HepG2 (cell line): ENCODE data around the gene TKFC. TPM values are rescaled to one million over a fixed set of nuclear protein-coding genes. Genes with fewer than 3 reads are reported as not detected.
A peak's percentile ranks its signal among the peaks of the same experiment; 100 is the strongest.

Experiments
- BCL6 ChIP-seq: IDR thresholded peaks from 2 replicates; pipeline ENCODE4 v1.6.1; 2016; ENCODE audit warnings: missing genetic modification reagents, missing compliant biosample characterization
- MAZ ChIP-seq, 2 experiments: sonication (generic) in 1 of 2; formaldehyde crosslinking in 1 of 2; IDR thresholded peaks; 2 replicates each; pipeline versions ENCODE4 v1.5.0 to v1.6.1; 2012 to 2020; ENCODE audit warnings: low read depth in 2 of 2, mild to moderate bottlenecking in 2 of 2, borderline replicate concordance in 1 of 2, improper control_type of control experiment in 1 of 2, low read length in 1 of 2, missing genetic modification reagents in 1 of 2, moderate library complexity in 1 of 2
- RBM39 ChIP-seq: fragments of 200-400 bp; formaldehyde crosslinking; IDR thresholded peaks from one replicate; pipeline ENCODE4 v1.6.1; 2018; ENCODE audit warnings: antibody characterized with exemption, mild to moderate bottlenecking, low read depth, low read length; ENCODE audit not compliant: poor library complexity, severe bottlenecking
- RFXAP ChIP-seq: sonication (generic); formaldehyde crosslinking; IDR thresholded peaks from 2 replicates; pipeline ENCODE4 v1.4.0; 2020; ENCODE audit warnings: missing genetic modification reagents, borderline replicate concordance
- ZFX ChIP-seq: sonication (generic); formaldehyde crosslinking; IDR thresholded peaks from 2 replicates; pipeline ENCODE4 v1.4.0; 2020; ENCODE audit warnings: mild to moderate bottlenecking, low read depth, missing genetic modification reagents, moderate library complexity
- ZNF264 ChIP-seq: sonication (generic); formaldehyde crosslinking; IDR thresholded peaks from 2 replicates; pipeline ENCODE4 v1.4.0; 2020; ENCODE audit warnings: missing genetic modification reagents
- ZNF33A ChIP-seq: sonication (generic); formaldehyde crosslinking; IDR thresholded peaks from 2 replicates; pipeline ENCODE4 v1.5.1; 2020; ENCODE audit warnings: missing genetic modification reagents, mild to moderate bottlenecking, moderate library complexity, borderline replicate concordance
- polyA plus RNA-seq, 8 experiments: library from polyadenylated mRNA; depleted of rRNA in 3 of 8; stranded (reverse) in 7 of 8; unstranded in 1 of 8; fragments of >200 nt; fragmentation: Illumina TruSeq in 4 of 8; extraction: Trizol in 4 of 8; gene quantifications; 2 replicates each; pipeline versions ENCODE4 v1.2.1 to v1.2.3, GENCODE V29; 2011 to 2016; ENCODE audit warnings: low read depth in 4 of 8, missing spikeins in 1 of 8, mixed read lengths in 1 of 8; ENCODE audit not compliant: insufficient read depth in 1 of 8
- total RNA-seq, 5 experiments: library from RNA; depleted of rRNA; stranded (reverse); fragments of >200 nt; fragmentation: Illumina TruSeq; extraction: Trizol; gene quantifications; 2 replicates each; pipeline ENCODE4 v1.2.3, GENCODE V29; 2016; ENCODE audit warnings: low read depth in 1 of 5
- TF ChIP-seq, protein P1 (sequence below): sonication (generic); formaldehyde crosslinking; IDR thresholded peaks from 2 replicates; pipeline ENCODE4 v1.4.0; 2020; ENCODE audit warnings: missing genetic modification reagents
- TF ChIP-seq, protein P2 (sequence below): IDR thresholded peaks from 2 replicates; pipeline ENCODE4 v1.6.1; 2016; ENCODE audit warnings: missing compliant biosample characterization, missing genetic modification reagents, borderline replicate concordance
- TF ChIP-seq, protein P3 (sequence below): sonication (generic); formaldehyde crosslinking; IDR thresholded peaks from 2 replicates; pipeline ENCODE4 v1.4.0; 2020; ENCODE audit warnings: missing genetic modification reagents
- TF ChIP-seq, protein P4 (sequence below), 2 experiments: IDR thresholded peaks; 2 replicates each; pipeline ENCODE4 v1.6.1; 2011 to 2012; ENCODE audit warnings: low read length in 2 of 2, borderline replicate concordance in 1 of 2, low read depth in 1 of 2, mild to moderate bottlenecking in 1 of 2, moderate library complexity in 1 of 2

The TKFC gene
- total and polyA plus RNA-seq, 2 of the 13 experiments (the other 11 are each of a cell fraction or from before 2014, with no cell fraction given), result 147 to 197 TPM

DNA sequence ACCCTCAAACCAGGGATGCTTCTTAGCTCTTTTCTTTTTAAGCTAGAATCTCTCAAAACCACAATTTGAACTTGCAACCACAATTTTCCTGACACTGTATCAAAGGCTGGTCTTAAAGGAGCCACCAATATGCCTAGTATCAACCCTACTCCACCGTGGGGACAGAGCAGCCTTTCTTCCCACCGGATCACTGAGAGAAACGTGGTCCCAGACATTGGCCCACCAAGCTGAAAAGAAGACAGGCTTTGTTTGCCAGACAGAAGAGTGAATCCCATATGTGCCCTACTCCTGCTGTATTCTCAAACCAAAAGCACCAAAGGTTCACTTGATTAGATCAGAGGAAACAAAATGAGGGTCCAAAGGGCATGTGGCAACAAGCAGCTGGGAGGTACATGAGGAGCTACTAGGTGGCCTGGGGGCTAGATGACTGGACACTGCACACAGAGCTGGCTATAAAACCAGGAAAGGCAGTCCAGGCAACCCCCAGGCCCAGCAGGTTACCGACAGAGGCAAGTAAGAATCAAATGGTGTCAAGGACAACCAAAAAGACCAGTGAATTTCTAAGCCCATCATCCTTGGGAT lies 34.3 kb upstream of the TKFC start (continued):
- TF ChIP-seq, protein P1, sequence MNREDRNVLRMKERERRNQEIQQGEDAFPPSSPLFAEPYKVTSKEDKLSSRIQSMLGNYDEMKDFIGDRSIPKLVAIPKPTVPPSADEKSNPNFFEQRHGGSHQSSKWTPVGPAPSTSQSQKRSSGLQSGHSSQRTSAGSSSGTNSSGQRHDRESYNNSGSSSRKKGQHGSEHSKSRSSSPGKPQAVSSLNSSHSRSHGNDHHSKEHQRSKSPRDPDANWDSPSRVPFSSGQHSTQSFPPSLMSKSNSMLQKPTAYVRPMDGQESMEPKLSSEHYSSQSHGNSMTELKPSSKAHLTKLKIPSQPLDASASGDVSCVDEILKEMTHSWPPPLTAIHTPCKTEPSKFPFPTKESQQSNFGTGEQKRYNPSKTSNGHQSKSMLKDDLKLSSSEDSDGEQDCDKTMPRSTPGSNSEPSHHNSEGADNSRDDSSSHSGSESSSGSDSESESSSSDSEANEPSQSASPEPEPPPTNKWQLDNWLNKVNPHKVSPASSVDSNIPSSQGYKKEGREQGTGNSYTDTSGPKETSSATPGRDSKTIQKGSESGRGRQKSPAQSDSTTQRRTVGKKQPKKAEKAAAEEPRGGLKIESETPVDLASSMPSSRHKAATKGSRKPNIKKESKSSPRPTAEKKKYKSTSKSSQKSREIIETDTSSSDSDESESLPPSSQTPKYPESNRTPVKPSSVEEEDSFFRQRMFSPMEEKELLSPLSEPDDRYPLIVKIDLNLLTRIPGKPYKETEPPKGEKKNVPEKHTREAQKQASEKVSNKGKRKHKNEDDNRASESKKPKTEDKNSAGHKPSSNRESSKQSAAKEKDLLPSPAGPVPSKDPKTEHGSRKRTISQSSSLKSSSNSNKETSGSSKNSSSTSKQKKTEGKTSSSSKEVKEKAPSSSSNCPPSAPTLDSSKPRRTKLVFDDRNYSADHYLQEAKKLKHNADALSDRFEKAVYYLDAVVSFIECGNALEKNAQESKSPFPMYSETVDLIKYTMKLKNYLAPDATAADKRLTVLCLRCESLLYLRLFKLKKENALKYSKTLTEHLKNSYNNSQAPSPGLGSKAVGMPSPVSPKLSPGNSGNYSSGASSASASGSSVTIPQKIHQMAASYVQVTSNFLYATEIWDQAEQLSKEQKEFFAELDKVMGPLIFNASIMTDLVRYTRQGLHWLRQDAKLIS (CRISPR knock-in tag), result no peak
- TF ChIP-seq MAZ (IDR thresholded peaks at IDR 0.05; ENCODE audit: borderline replicate concordance, low read depth, low read length) (peak; percentile 58; the same call in 1 of the 2 replicates), MAZ (CRISPR knock-in tag; IDR thresholded peaks at IDR 0.05; ENCODE audit: low read depth) (no peak), ZFX (CRISPR knock-in tag) (peak; percentile 42; the same call in 1 of the 2 replicates), RBM39 (no peak), BCL6 (CRISPR knock-in tag) (0 out of 2 replicates have a peak, but pooled peaks have one; percentile 26), ZNF264 (peak; percentile 37; the same call in 1 of the 2 replicates), ZNF33A (no peak), RFXAP (CRISPR knock-in tag) (no peak)
- TF ChIP-seq, protein P2, sequence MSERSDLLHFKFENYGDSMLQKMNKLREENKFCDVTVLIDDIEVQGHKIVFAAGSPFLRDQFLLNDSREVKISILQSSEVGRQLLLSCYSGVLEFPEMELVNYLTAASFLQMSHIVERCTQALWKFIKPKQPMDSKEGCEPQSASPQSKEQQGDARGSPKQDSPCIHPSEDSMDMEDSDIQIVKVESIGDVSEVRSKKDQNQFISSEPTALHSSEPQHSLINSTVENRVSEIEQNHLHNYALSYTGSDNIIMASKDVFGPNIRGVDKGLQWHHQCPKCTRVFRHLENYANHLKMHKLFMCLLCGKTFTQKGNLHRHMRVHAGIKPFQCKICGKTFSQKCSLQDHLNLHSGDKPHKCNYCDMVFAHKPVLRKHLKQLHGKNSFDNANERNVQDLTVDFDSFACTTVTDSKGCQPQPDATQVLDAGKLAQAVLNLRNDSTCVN (CRISPR knock-in tag), result peak; percentile 20; the same call in 1 of the 2 replicates
- TF ChIP-seq, protein P3, sequence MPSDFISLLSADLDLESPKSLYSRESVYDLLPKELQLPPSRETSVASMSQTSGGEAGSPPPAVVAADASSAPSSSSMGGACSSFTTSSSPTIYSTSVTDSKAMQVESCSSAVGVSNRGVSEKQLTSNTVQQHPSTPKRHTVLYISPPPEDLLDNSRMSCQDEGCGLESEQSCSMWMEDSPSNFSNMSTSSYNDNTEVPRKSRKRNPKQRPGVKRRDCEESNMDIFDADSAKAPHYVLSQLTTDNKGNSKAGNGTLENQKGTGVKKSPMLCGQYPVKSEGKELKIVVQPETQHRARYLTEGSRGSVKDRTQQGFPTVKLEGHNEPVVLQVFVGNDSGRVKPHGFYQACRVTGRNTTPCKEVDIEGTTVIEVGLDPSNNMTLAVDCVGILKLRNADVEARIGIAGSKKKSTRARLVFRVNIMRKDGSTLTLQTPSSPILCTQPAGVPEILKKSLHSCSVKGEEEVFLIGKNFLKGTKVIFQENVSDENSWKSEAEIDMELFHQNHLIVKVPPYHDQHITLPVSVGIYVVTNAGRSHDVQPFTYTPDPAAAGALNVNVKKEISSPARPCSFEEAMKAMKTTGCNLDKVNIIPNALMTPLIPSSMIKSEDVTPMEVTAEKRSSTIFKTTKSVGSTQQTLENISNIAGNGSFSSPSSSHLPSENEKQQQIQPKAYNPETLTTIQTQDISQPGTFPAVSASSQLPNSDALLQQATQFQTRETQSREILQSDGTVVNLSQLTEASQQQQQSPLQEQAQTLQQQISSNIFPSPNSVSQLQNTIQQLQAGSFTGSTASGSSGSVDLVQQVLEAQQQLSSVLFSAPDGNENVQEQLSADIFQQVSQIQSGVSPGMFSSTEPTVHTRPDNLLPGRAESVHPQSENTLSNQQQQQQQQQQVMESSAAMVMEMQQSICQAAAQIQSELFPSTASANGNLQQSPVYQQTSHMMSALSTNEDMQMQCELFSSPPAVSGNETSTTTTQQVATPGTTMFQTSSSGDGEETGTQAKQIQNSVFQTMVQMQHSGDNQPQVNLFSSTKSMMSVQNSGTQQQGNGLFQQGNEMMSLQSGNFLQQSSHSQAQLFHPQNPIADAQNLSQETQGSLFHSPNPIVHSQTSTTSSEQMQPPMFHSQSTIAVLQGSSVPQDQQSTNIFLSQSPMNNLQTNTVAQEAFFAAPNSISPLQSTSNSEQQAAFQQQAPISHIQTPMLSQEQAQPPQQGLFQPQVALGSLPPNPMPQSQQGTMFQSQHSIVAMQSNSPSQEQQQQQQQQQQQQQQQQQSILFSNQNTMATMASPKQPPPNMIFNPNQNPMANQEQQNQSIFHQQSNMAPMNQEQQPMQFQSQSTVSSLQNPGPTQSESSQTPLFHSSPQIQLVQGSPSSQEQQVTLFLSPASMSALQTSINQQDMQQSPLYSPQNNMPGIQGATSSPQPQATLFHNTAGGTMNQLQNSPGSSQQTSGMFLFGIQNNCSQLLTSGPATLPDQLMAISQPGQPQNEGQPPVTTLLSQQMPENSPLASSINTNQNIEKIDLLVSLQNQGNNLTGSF, result no peak
- TF ChIP-seq, protein P4, sequence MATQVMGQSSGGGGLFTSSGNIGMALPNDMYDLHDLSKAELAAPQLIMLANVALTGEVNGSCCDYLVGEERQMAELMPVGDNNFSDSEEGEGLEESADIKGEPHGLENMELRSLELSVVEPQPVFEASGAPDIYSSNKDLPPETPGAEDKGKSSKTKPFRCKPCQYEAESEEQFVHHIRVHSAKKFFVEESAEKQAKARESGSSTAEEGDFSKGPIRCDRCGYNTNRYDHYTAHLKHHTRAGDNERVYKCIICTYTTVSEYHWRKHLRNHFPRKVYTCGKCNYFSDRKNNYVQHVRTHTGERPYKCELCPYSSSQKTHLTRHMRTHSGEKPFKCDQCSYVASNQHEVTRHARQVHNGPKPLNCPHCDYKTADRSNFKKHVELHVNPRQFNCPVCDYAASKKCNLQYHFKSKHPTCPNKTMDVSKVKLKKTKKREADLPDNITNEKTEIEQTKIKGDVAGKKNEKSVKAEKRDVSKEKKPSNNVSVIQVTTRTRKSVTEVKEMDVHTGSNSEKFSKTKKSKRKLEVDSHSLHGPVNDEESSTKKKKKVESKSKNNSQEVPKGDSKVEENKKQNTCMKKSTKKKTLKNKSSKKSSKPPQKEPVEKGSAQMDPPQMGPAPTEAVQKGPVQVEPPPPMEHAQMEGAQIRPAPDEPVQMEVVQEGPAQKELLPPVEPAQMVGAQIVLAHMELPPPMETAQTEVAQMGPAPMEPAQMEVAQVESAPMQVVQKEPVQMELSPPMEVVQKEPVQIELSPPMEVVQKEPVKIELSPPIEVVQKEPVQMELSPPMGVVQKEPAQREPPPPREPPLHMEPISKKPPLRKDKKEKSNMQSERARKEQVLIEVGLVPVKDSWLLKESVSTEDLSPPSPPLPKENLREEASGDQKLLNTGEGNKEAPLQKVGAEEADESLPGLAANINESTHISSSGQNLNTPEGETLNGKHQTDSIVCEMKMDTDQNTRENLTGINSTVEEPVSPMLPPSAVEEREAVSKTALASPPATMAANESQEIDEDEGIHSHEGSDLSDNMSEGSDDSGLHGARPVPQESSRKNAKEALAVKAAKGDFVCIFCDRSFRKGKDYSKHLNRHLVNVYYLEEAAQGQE (IDR thresholded peaks at IDR 0.05; ENCODE audit: borderline replicate concordance in 1 of 2, low read depth in 1 of 2, low read length in 2 of 2), result no peak
